ENCODE results near the gene ERC1.

ERC1 gene

DNA sequence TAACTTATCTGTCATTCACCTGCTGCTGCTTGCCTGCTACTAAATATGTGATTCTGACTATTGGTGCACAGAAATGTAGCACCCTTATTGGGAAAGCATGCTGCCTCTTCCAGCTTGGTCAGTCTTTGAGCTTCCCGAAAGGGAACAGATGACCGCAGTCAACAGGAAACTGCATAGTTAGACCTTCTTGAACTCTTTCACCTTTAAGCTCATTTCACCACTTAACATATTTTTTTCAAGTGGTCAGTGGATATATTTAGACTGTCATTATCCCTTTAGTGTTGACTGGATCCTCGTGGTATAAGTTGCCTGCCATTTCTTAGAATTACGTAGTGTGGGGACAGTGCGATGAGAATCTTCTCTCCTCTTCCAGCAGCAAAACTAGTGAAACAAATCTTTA is 378.4 kb downstream of the ERC1 start:
- Mint-ChIP-seq H3K4me3 (no peak overlapping the region), H3K9me3 (no peaks in the 10 kb centered on the region), H3K36me3 (ENCODE audit: low read depth) (peaks cover 36% of the 10 kb centered on the region), H3K27ac (no peak overlapping the region), H3K27me3 (no peaks in the 10 kb centered on the region), H3K4me1 (ENCODE audit: low read depth) (peaks cover 6% of the 10 kb centered on the region)
- no peak for DNase-seq

DNA sequence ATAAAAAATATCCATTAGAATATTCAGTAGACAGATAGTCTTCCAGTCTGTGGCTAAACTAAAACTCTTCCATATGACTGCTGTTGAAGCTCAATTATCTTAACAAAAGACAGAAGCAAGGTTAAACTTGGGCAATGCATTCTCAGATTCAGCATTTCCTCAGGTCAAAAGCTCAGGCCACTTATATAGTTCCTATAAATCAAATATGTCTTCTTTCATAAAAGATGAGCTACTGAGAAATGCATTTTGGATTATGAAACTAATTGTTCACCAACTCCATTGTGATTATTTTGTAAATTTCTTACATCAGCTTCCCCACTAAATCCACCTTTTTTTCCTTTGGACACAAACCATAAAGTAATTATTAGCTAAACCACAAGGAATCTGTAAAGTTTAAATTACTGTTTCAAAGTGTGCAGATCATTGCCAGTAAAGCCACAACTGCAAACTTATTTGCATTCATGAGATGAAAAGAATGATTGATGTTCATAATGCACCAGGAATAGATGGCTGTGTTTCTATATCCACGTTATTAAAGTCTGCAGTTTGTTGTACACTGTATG is 379.0 kb downstream of the ERC1 start:
- H3K27ac Mint-ChIP-seq = no peak overlapping the region
- DNase-seq = no peak
- no peaks in the 10 kb centered on the region for H3K9me3 Mint-ChIP-seq
- no peak overlapping the region for H3K4me3 Mint-ChIP-seq
- H3K27me3 Mint-ChIP-seq = no peaks in the 10 kb centered on the region
- H3K4me1 Mint-ChIP-seq (ENCODE audit: low read depth) = peaks cover 6% of the 10 kb centered on the region
- peaks cover 40% of the 10 kb centered on the region for H3K36me3 Mint-ChIP-seq (ENCODE audit: low read depth)

DNA sequence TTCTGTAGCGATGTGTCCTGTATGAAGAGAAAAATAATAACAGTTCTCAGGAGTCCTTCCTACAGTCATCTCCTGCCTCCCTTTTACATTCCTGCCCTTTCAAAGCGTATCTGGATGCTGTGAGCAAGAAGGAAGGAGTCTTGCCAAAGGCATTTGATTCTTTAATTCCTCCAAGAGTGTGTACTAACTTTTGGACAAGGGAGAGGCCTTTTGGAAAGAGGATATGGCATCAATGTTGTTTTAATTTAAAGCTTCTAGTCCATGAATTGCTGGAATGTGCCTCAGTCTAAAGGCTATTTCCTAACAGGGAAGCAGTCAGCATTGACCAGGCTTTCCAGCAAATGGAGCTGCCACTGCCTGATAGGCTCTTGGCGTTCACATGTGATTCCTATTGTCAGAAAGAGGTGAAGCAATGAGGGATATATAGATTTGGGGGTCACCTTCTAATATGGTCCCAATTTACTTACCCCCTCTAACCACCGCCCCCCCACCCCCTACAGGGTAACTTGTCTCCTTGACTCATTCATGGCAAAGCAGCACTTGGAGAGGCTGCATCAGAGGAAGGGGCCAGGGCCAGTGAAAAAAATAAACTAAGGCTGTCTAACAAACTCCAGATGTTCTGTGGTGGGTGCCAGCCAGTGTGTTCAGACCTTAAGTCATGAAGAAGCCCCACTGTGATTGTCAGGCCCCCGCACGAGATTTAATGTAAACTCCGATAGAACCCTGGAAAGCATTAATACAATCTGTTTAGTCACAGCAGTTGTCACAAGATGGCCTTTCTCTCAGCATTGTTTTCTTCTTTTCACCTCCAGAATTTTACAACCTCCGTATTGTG is 383.1 kb downstream of the ERC1 start:
- no peaks in the 10 kb centered on the region for H3K4me1 Mint-ChIP-seq (ENCODE audit: low read depth)
- no peaks in the 10 kb centered on the region for H3K9me3 Mint-ChIP-seq
- no peaks in the 10 kb centered on the region for H3K27me3 Mint-ChIP-seq
- peaks cover 54% of the 10 kb centered on the region for H3K36me3 Mint-ChIP-seq (ENCODE audit: low read depth)
- H3K27ac Mint-ChIP-seq = no peak overlapping the region
- H3K4me3 Mint-ChIP-seq = no peak overlapping the region
- DNase-seq = no peak

DNA sequence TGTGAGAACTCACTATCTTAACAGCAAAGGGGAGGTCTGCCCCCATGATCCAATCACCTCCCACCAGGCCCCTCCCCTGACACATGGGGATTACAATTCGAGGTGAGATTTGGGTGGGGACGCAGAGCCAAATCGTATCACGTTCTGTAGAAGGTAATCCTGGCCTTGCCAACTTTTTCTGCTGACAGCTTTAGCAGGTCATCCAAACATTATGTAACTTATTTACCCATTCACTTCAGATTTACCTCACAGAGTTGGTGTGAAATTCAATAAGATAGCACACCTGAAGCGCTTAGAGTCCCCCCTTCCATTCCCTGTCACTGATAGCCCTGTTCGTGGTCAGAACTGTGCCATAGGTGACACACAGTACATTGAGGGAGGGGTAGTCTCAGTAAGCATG is 384.3 kb downstream of the ERC1 start:
- Mint-ChIP-seq H3K4me3 (no peak overlapping the region), H3K27me3 (no peaks in the 10 kb centered on the region), H3K27ac (no peak overlapping the region), H3K36me3 (ENCODE audit: low read depth) (peaks cover 54% of the 10 kb centered on the region), H3K9me3 (no peaks in the 10 kb centered on the region), H3K4me1 (ENCODE audit: low read depth) (no peaks in the 10 kb centered on the region)
- DNase-seq = no peak

DNA sequence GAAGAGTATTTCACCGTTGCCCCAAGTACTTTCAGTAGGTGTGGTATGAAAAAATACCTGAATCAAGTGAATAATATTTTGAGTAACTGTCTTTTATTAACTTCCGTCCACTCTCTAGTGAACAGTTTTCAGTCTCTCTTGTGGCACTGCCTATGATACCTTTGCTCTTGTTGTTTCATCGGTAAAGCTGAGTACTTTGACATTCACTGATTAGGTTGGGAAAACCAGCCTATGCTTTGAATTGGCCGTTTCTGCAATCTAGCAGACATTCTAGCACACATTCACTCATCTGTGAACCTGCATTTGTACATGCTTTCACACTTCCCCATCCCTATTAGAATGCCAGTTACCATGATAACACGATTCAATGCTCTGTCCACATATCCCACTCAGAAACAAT is 386.1 kb downstream of the ERC1 start:
- H3K27ac Mint-ChIP-seq = no peak overlapping the region
- no peaks in the 10 kb centered on the region for H3K4me1 Mint-ChIP-seq (ENCODE audit: low read depth)
- H3K27me3 Mint-ChIP-seq = no peaks in the 10 kb centered on the region
- no peak for DNase-seq
- no peak overlapping the region for H3K4me3 Mint-ChIP-seq
- no peaks in the 10 kb centered on the region for H3K9me3 Mint-ChIP-seq
- peaks cover 45% of the 10 kb centered on the region for H3K36me3 Mint-ChIP-seq (ENCODE audit: low read depth)

DNA sequence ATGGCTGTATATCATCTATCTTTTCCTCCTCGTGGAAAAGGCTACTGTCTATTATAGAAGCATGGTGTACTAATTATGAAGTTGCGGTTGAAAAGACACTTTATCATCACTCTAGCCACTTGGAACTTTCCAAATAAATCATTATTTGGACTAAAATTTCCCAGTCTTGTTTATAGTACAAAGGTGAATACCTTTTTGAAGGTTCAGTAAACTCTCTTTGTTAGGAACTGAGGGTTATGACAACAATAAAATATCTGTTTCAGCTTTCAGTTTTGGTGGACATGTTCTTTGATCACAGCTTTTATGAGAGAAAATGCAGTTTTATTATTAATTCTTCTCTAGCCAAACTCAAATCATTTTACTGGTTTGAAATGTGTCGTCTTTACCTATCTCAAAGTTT is 386.7 kb downstream of the ERC1 start:
- H3K4me1 Mint-ChIP-seq (ENCODE audit: low read depth) = no peaks in the 10 kb centered on the region
- DNase-seq = no peak
- no peak overlapping the region for H3K4me3 Mint-ChIP-seq
- no peaks in the 10 kb centered on the region for H3K27me3 Mint-ChIP-seq
- no peaks in the 10 kb centered on the region for H3K9me3 Mint-ChIP-seq
- H3K27ac Mint-ChIP-seq = no peak overlapping the region
- H3K36me3 Mint-ChIP-seq (ENCODE audit: low read depth) = peaks cover 39% of the 10 kb centered on the region

DNA sequence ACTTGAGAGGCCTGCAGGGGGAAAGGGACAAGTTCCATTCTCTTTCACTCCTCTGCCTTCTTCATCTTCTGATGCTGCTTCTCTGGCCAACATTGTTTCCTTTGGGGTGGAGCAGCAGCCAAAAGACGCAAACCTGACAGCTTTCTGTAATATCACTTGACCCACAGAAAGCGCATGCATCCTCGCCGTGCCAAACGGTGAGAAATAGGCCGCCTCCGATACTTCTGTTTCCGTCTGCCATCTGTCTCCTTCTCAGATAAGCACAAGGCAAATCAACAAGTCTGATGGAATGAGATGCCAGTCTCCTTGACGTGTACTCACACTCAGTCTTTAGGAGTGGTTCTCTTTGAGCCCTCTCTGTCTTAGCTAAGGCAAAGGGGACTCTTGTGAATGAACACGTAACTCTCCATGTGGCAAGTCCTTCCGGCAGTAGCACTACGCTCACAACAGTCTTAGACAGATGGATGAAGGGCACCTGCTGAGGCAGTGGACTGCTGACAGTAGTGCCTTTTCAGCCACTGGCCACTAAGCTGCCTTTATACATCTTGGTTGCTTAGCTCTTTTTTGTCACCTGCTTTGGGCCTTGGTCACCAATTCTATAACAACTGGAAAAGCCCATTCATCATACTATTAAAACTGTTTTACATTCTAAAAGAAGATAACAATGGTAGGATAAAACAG is 389.3 kb downstream of the ERC1 start:
- Mint-ChIP-seq H3K4me3 (no peak overlapping the region), H3K36me3 (ENCODE audit: low read depth) (peaks cover 19% of the 10 kb centered on the region), H3K27ac (no peak overlapping the region)

DNA sequence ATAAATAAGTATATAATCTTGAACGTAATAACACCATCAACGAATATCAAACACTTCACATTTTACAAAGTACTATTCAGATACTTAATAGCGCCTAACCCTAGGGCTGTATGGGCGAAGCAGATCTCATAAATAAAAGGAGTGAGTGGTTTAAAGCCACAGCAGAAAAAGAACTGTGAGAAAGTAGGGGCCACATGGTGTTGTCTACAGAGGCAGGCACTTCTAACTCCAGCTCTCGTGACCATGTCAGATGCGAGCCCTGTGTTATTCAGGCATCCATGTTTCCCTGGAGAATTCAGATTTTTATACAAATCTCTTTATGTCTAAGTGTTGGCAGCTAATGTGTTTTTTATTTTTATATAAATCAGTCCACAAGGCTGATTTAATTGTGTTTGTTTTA is 391.1 kb downstream of the ERC1 start:
- DNase-seq = no peak
- H3K4me1 Mint-ChIP-seq (ENCODE audit: low read depth) = no peaks in the 10 kb centered on the region
- no peaks in the 10 kb centered on the region for H3K9me3 Mint-ChIP-seq
- H3K4me3 Mint-ChIP-seq = no peak overlapping the region
- no peaks in the 10 kb centered on the region for H3K27me3 Mint-ChIP-seq
- H3K36me3 Mint-ChIP-seq (ENCODE audit: low read depth) = peaks cover 15% of the 10 kb centered on the region
- H3K27ac Mint-ChIP-seq = no peak overlapping the region

More for the DNA sequence above, 389.3 kb downstream of the ERC1 start:
- H3K4me1 Mint-ChIP-seq (ENCODE audit: low read depth) = no peaks in the 10 kb centered on the region
- no peaks in the 10 kb centered on the region for H3K27me3 Mint-ChIP-seq
- no peak for DNase-seq
- no peaks in the 10 kb centered on the region for H3K9me3 Mint-ChIP-seq

DNA sequence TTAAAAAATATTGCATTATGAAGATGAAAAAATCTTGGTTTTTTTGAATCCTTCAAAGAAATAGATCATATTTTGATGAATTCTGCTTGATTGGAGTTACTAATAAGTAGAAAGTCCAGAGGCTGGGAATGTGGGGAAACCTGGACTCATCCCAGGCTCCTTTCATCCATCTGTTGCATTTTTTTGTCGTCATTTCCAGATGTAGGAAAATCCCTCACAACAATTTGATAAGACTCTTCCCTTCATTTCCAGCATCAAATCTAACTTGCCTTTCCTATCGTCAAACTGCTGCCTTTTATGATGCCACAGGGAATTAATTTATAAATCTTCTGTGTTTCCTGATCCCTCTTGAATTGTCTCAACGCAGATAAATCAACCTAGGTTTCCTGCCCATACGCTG is 391.8 kb downstream of the ERC1 start:
- H3K36me3 Mint-ChIP-seq (ENCODE audit: low read depth) = peaks cover 20% of the 10 kb centered on the region

DNA sequence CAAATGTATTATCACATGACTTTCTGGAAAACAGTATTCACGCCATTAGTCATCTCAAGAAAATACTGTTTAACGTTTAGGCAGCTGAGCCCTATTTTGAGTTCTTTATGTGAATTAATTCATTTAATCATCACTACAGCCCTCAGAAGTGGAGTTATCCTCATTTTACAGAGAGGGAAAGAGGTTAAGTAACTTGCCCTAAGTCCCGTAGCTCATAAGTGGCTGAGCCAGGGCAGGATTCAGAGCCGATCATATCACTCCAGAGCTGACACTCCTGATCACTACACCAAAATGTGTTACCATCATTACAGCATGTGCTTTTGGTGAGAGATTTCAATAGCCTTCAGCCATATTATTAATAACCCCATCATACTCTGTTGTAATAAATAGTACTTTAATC is 392.7 kb downstream of the ERC1 start:
- no peaks in the 10 kb centered on the region for H3K27me3 Mint-ChIP-seq
- H3K4me3 Mint-ChIP-seq = no peak overlapping the region
- H3K4me1 Mint-ChIP-seq (ENCODE audit: low read depth) = no peaks in the 10 kb centered on the region
- H3K27ac Mint-ChIP-seq = no peak overlapping the region
- peaks cover 27% of the 10 kb centered on the region for H3K36me3 Mint-ChIP-seq (ENCODE audit: low read depth)
- no peaks in the 10 kb centered on the region for H3K9me3 Mint-ChIP-seq
- DNase-seq = no peak

More for the DNA sequence above, 391.8 kb downstream of the ERC1 start:
- Mint-ChIP-seq H3K27ac (peak overlapping the region; percentile 26), H3K27me3 (no peaks in the 10 kb centered on the region), H3K9me3 (no peaks in the 10 kb centered on the region), H3K4me3 (no peak overlapping the region), H3K4me1 (ENCODE audit: low read depth) (no peaks in the 10 kb centered on the region)
- DNase-seq = no peak

DNA sequence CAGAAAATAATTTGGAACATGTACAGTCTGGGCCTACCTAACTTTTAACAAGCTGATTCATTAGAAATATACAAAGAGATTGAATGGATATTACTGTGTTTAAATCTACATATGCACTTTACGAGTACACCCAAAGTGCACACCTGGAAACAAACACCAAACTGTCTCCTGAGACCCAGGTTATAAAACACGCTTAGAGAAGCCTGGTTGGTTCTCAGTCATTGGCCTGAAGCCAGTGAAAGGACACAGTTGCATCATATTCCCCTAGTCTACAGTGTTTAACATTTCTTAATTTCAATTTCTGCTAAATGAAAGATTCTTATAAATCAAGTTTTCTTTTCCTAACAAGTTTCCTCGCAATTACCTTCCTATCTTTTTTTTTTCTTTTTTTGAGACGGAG is 393.9 kb downstream of the ERC1 start:
- Mint-ChIP-seq H3K9me3 (peaks cover 4% of the 10 kb centered on the region), H3K4me3 (no peak overlapping the region), H3K27ac (no peak overlapping the region), H3K27me3 (no peaks in the 10 kb centered on the region), H3K36me3 (ENCODE audit: low read depth) (peaks cover 34% of the 10 kb centered on the region), H3K4me1 (ENCODE audit: low read depth) (no peaks in the 10 kb centered on the region)
- no peak for DNase-seq

DNA sequence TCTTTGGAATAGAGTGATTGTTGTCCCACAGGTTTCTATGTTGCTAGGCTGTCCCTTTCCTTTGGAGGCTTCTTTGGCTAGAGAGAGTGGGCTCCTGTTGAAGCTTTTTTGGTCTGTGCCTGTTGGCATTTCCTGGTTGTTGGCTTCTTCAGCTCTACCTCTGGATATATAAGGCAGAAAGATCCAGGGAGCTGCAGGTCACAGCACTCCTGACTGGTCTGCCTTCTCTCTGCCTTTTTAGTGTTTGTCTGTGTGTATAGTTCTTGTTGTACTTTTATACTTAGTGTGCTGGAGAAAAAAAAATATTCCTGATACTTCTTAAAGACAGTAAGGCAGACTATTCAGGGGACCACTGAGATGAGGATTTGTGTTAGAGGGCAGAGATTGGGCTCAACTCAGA is 400.7 kb downstream of the ERC1 start:
- no peak for DNase-seq
- peaks cover 46% of the 10 kb centered on the region for H3K36me3 Mint-ChIP-seq (ENCODE audit: low read depth)

DNA sequence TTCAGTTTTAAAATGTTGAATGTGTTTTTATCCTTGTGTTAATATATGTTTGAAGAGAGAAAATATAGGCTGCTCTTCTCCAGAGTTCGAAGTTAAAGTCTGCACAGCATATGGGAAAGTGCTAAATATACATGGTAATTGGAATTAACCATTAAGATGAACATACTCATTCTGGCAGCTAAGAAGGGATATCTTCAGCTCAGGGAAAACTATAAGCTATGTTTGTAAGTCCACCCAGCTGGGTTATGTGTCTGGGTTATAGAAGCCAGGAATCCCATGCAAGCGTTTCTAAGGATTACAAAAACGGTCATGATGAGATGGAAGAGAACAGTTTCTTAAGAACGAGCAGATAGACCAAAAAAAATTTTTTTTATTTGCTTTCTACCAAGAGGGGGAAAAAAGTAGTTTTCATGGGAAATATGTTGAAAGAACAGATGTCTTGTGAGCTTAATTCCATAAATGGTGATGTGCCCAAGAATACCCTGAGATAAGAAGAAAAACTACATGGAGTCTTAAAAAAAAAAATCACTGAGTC is 404.5 kb downstream of the ERC1 start:
- Mint-ChIP-seq H3K4me1 (ENCODE audit: low read depth) (no peaks in the 10 kb centered on the region), H3K4me3 (no peak overlapping the region), H3K36me3 (ENCODE audit: low read depth) (peaks cover 20% of the 10 kb centered on the region), H3K9me3 (peaks cover 5% of the 10 kb centered on the region), H3K27ac (no peak overlapping the region), H3K27me3 (no peaks in the 10 kb centered on the region)
- no peak for DNase-seq

More for the DNA sequence above, 400.7 kb downstream of the ERC1 start:
- H3K27ac Mint-ChIP-seq = no peak overlapping the region
- no peak overlapping the region for H3K4me3 Mint-ChIP-seq
- no peaks in the 10 kb centered on the region for H3K4me1 Mint-ChIP-seq (ENCODE audit: low read depth)
- peaks cover 8% of the 10 kb centered on the region for H3K9me3 Mint-ChIP-seq
- no peaks in the 10 kb centered on the region for H3K27me3 Mint-ChIP-seq

DNA sequence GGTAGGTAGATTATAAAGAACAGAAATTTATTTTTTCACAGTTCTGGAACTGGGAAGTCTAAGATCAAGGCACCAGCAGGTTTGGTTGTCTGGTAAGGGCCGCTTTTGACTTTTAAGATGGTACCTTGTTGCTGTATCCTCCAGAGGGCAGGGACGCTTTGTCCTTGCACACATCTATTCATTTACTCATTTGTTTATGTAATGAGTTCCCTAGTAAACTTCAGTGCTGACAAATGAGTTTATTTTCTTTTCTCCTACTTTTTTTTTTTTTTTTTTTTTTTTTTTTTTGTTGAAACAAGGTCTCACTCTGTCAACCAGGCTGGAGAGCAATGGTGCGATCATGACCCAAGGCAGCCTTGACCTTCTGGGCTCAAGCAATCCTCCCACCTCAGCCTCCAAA is 407.6 kb downstream of the ERC1 start:
- Mint-ChIP-seq H3K4me1 (ENCODE audit: low read depth) (no peaks in the 10 kb centered on the region), H3K27ac (no peak overlapping the region)
- DNase-seq = no peak

DNA sequence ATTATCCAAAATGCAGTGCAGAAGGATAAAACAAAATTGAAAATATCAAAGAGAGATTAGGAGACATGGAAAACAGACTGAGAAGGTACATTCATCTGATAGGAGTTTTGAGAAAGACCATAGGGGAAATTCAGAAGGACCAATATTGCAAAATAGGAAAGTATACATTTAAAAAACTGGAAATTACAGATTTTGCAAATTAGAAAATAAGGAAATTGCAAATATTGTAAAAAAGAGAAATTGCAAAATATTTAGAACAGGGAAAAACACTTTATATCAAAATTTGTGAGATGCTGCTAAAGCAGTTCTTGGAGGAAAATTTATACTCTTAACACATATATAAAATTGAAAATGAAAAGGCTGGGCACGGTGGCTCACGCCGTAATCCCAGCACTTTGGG is 410.9 kb downstream of the ERC1 start:
- no peak for DNase-seq
- H3K9me3 Mint-ChIP-seq = no peaks in the 10 kb centered on the region
- no peak overlapping the region for H3K27ac Mint-ChIP-seq
- no peak overlapping the region for H3K4me3 Mint-ChIP-seq
- H3K4me1 Mint-ChIP-seq (ENCODE audit: low read depth) = no peaks in the 10 kb centered on the region
- no peaks in the 10 kb centered on the region for H3K27me3 Mint-ChIP-seq
- no peaks in the 10 kb centered on the region for H3K36me3 Mint-ChIP-seq (ENCODE audit: low read depth)

More for the DNA sequence above, 407.6 kb downstream of the ERC1 start:
- H3K36me3 Mint-ChIP-seq (ENCODE audit: low read depth) = no peaks in the 10 kb centered on the region
- H3K9me3 Mint-ChIP-seq = no peaks in the 10 kb centered on the region
- no peak overlapping the region for H3K4me3 Mint-ChIP-seq
- H3K27me3 Mint-ChIP-seq = no peaks in the 10 kb centered on the region
